Nephron (organoid): Measurements from ENCODE around the gene KCNQ5.

Experiments
- H3K27ac Mint-ChIP-seq, 3 experiments: 2 replicates each; pipeline ENCODE4 v1.8.0; 2020; ENCODE audit warnings: mixed read lengths in 3 of 3, mild to moderate bottlenecking in 2 of 3, moderate library complexity in 1 of 3
- H3K27me3 Mint-ChIP-seq: 2 replicates; pipeline ENCODE4 v1.8.0; 2021; ENCODE audit warnings: low read depth, mild to moderate bottlenecking, moderate library complexity, mixed read lengths
- H3K36me3 Mint-ChIP-seq: 2 replicates; pipeline ENCODE4 v1.8.0; 2020; ENCODE audit warnings: low read depth, mixed read lengths
- H3K4me1 Mint-ChIP-seq: 2 replicates; pipeline ENCODE4 v1.8.0; 2020; ENCODE audit warnings: mixed read lengths
- H3K4me3 Mint-ChIP-seq, 3 experiments: 2 replicates each; pipeline ENCODE4 v1.8.0; 2020; ENCODE audit warnings: mild to moderate bottlenecking in 3 of 3, mixed read lengths in 3 of 3, moderate library complexity in 2 of 3
- H3K9me3 Mint-ChIP-seq: 2 replicates; pipeline ENCODE4 v1.8.0; 2020; ENCODE audit warnings: mixed read lengths
- CTCF ChIP-seq, 3 experiments: fragments of 200-600 bp; sonication (generic); IDR thresholded peaks; one replicate each; pipeline ENCODE4 v1.5.0; 2021; ENCODE audit warnings: antibody characterized with exemption in 3 of 3; ENCODE audit not compliant: unreplicated experiment in 3 of 3

The KCNQ5 gene

GRCh38 chr6:72642435-72642834 lies 20.6 kb downstream of the KCNQ5 start:
- no peak overlapping the region for H3K27ac Mint-ChIP-seq
- H3K9me3 Mint-ChIP-seq = no peaks in the 10 kb centered on the region

GRCh38 chr6:72643214-72643613 lies 21.4 kb downstream of the KCNQ5 start:
- Mint-ChIP-seq H3K4me3 (no peak overlapping the region), H3K27ac (no peak overlapping the region), H3K4me1 (no peaks in the 10 kb centered on the region), H3K9me3 (no peaks in the 10 kb centered on the region), H3K36me3 (no peaks in the 10 kb centered on the region), H3K27me3 (no peaks in the 10 kb centered on the region)
- TF ChIP-seq CTCF (IDR thresholded peaks at IDR 0.05; ENCODE audit: unreplicated experiment in 3 of 3) = no peak

More at GRCh38 chr6:72642435-72642834, 20.6 kb downstream of the KCNQ5 start:
- no peak for TF ChIP-seq CTCF (IDR thresholded peaks at IDR 0.05; ENCODE audit: unreplicated experiment in 3 of 3)
- no peaks in the 10 kb centered on the region for H3K36me3 Mint-ChIP-seq
- H3K4me1 Mint-ChIP-seq = no peaks in the 10 kb centered on the region
- no peak overlapping the region for H3K4me3 Mint-ChIP-seq
- no peaks in the 10 kb centered on the region for H3K27me3 Mint-ChIP-seq

GRCh38 chr6:72646604-72647485 lies 25.0 kb downstream of the KCNQ5 start:
- Mint-ChIP-seq H3K4me3 (no peak overlapping the region), H3K4me1 (no peaks in the 10 kb centered on the region), H3K9me3 (no peaks in the 10 kb centered on the region), H3K27ac (no peak overlapping the region), H3K27me3 (no peaks in the 10 kb centered on the region), H3K36me3 (no peaks in the 10 kb centered on the region)
- no peak for TF ChIP-seq CTCF (IDR thresholded peaks at IDR 0.05; ENCODE audit: unreplicated experiment in 3 of 3)

- Mint-ChIP-seq H3K36me3 (no peaks in the 10 kb centered on the region), H3K9me3 (no peaks in the 10 kb centered on the region), H3K27me3 (no peaks in the 10 kb centered on the region)
These were observed 25.6 kb downstream of the KCNQ5 start for GRCh38 chr6:72647489-72647888.

GRCh38 chr6:72649032-72649984 lies 27.4 kb downstream of the KCNQ5 start:
- Mint-ChIP-seq H3K27ac (no peak overlapping the region), H3K4me1 (no peaks in the 10 kb centered on the region), H3K36me3 (no peaks in the 10 kb centered on the region), H3K27me3 (no peaks in the 10 kb centered on the region), H3K9me3 (no peaks in the 10 kb centered on the region), H3K4me3 (no peak overlapping the region)
- TF ChIP-seq CTCF (IDR thresholded peaks at IDR 0.05; ENCODE audit: unreplicated experiment in 3 of 3) = no peak

More at GRCh38 chr6:72647489-72647888, 25.6 kb downstream of the KCNQ5 start:
- Mint-ChIP-seq H3K4me3 (no peak overlapping the region), H3K27ac (no peak overlapping the region), H3K4me1 (no peaks in the 10 kb centered on the region)
- TF ChIP-seq CTCF (IDR thresholded peaks at IDR 0.05; ENCODE audit: unreplicated experiment in 3 of 3) = no peak
